ENCODE measurements around the gene MTHFD1L. TPM values are rescaled to one million over a fixed set of nuclear protein-coding genes. Genes with fewer than 3 reads are reported as not detected.

The MTHFD1L gene
- total and polyA plus RNA-seq, 7 donors, result 0.60 to 17.9 (median 3.0) TPM

GRCh38 chr6:151057061-151057460 lies 191.6 kb downstream of the MTHFD1L start:
- Histone ChIP-seq H3K27me3 (no peaks in the 10 kb centered on the region), H3K36me3 (no peaks in the 10 kb centered on the region), H3K4me3 (no peak overlapping the region), H3K27ac (peak overlapping the region in 1 of 4 donors; percentile 49), H3K9me3 (no peaks in the 10 kb centered on the region), H3K4me1 (peaks cover 0 to 31% (median 5%) of the 10 kb centered on the region in 4 donors)
- TF ChIP-seq EP300 (IDR thresholded peaks at IDR 0.05) (no peak), POLR2A (IDR thresholded peaks at IDR 0.05) (no peak), CTCF (IDR thresholded peaks at IDR 0.05) (no peak)
- intact Hi-C loops (cut with DNase I), result no loop called here
- WGBS, 2 donors, result 93 to 100% methylated on average over 3 of the region's 3 CpGs
- no peak for DNase-seq

- DNase-seq, result no peak
- no peak overlapping the region for H3K4me3 ChIP-seq
- intact Hi-C loops (cut with DNase I), result no loop called here
- no peaks in the 10 kb centered on the region for H3K9me3 ChIP-seq
- H3K27me3 ChIP-seq, result no peaks in the 10 kb centered on the region
- peak overlapping the region in 1 of 4 donors; percentile 49 for H3K27ac ChIP-seq
- no peak for TF ChIP-seq POLR2AphosphoS5 (IDR thresholded peaks at IDR 0.05)
- no peak for TF ChIP-seq CTCF (IDR thresholded peaks at IDR 0.05)
- no peak for TF ChIP-seq POLR2A (IDR thresholded peaks at IDR 0.05)
- H3K4me1 ChIP-seq, result peaks cover 0 to 31% (median 11%) of the 10 kb centered on the region in 4 donors
- WGBS, 2 donors, result 90 to 92% methylated on average over 9 of the region's 9 CpGs
- H3K36me3 ChIP-seq, result no peaks in the 10 kb centered on the region
Measured at GRCh38 chr6:151058021-151058733, 192.7 kb downstream of the MTHFD1L start.

GRCh38 chr6:151059612-151060095 lies 194.2 kb downstream of the MTHFD1L start:
- H3K27me3 ChIP-seq, result no peaks in the 10 kb centered on the region
- H3K27ac ChIP-seq, result peak overlapping the region in 2 of 4 donors; percentile 9 to 53
- intact Hi-C loops (cut with DNase I), result no loop called here
- H3K36me3 ChIP-seq, result no peaks in the 10 kb centered on the region
- no peak for DNase-seq
- H3K4me1 ChIP-seq, result peaks cover 0 to 31% (median 14%) of the 10 kb centered on the region in 4 donors
- H3K4me3 ChIP-seq, result no peak overlapping the region
- no peak for TF ChIP-seq POLR2AphosphoS5 (IDR thresholded peaks at IDR 0.05)
- TF ChIP-seq EP300 (IDR thresholded peaks at IDR 0.05), result no peak
- TF ChIP-seq CTCF (IDR thresholded peaks at IDR 0.05), result no peak
- TF ChIP-seq POLR2A (IDR thresholded peaks at IDR 0.05), result no peak
- no peaks in the 10 kb centered on the region for H3K9me3 ChIP-seq
- 76 to 79% methylated on average over 12 of the region's 12 CpGs for WGBS, 2 donors

DNA sequence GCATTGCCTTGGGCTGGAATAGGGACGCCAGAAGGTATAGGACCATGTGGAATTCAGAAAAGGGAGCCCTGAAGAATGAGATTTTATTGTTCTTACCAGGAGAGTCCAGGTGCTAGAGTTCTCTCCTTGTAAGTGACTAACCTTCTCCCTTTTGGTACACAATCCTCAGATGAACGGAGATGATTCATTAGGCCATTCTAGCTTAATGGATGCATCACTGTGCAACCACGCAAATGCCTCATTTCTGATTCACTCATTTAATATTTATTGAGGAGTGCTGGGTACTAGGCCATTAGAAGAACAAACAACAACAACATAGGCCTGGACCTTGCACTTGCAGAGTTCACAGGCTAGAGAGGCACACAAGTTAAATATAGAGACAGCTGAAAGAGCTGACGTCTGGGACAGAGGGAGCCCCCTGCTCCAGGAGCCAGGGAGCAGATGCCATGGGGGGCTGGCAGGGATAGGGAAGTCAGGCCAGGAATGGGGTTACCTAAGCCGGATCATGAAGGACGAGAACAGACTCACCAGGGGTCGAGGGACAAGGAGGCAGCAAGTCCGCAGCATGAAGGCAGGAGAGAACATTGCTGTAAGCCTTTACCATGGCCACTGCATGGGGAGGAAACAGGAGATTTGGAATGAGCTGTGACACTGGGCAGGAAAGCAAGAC lies 194.7 kb downstream of the MTHFD1L start:
- H3K4me1 ChIP-seq, result peaks cover 0 to 30% (median 14%) of the 10 kb centered on the region in 4 donors
- intact Hi-C loops (cut with DNase I), result no loop called here
- 88 to 92% methylated on average over 8 of the region's 8 CpGs for WGBS, 2 donors

More for the DNA sequence above, 194.7 kb downstream of the MTHFD1L start:
- no peak for DNase-seq
- H3K36me3 ChIP-seq, result no peaks in the 10 kb centered on the region
- H3K27me3 ChIP-seq, result no peaks in the 10 kb centered on the region
- H3K9me3 ChIP-seq, result no peaks in the 10 kb centered on the region
- no peak for TF ChIP-seq CTCF (IDR thresholded peaks at IDR 0.05)
- peak in 1 of 4 donors; percentile 12 for TF ChIP-seq POLR2AphosphoS5 (IDR thresholded peaks at IDR 0.05)
- H3K4me3 ChIP-seq, result no peak overlapping the region
- peak overlapping the region in 2 of 4 donors; percentile 19 to 53 for H3K27ac ChIP-seq
